ENCODE results near the gene EFNA5. TPM values are rescaled to one million over a fixed set of nuclear protein-coding genes. Genes with fewer than 3 reads are reported as not detected.

Gene EFNA5
- total and polyA plus RNA-seq, 2 of the 13 experiments (the other 11 are each of a cell fraction or from before 2014, with no cell fraction given) = not detected

- Histone ChIP-seq H3K9me3 (ENCODE audit: low read length) (no peaks in the 10 kb centered on the region), H3K4me3 (replicated peaks in 1 of 3; ENCODE audit: insufficient read depth in 1 of 3, low read depth in 2 of 3, low read length in 3 of 3) (no peak overlapping the region), H4K20me1 (ENCODE audit: insufficient read depth, low read length) (no peaks in the 10 kb centered on the region), H2AFZ (ENCODE audit: low read length) (no peak overlapping the region), H3K4me1 (ENCODE audit: insufficient read depth, low read length) (no peaks in the 10 kb centered on the region), H3K9ac (ENCODE audit: insufficient read depth, low read depth, low read length) (no peak overlapping the region), H3K27ac (ENCODE audit: extremely low read length, insufficient read depth, low read length) (no peak overlapping the region), H3K27me3 (ENCODE audit: control insufficient read depth in 1 of 2, insufficient read depth in 2 of 2, low read length in 2 of 2) (no peaks in the 10 kb centered on the region; a peak in 1 of 5 replicates), H3K36me3 (replicated peaks in 1 of 2; ENCODE audit: control insufficient read depth in 1 of 2, insufficient read depth in 2 of 2, low read length in 2 of 2) (no peaks in the 10 kb centered on the region), H3K79me2 (ENCODE audit: insufficient read depth, low read length) (no peaks in the 10 kb centered on the region), H3K4me2 (ENCODE audit: low read depth, low read length) (no peak overlapping the region)
- intact Hi-C loops (cut with micrococcal nuclease; ENCODE audit: unreplicated experiment) (no loop called here), in situ Hi-C loops (cut with HindIII; ENCODE audit: extremely low pct_ligation_motif_present, low pct_unique_long_range_greater_than_20kb) (no loop called here)
- ATAC-seq (no peak), FAIRE-seq (no peak), DNase-seq (ENCODE audit: low spot score) (no peak)
- no TSS peak for BruUV-seq (replicated peaks)
- ChIA-PET POLR2A (no interaction called here), CTCF (ENCODE audit: low intra/inter-chr PET ratio, low total read pairs) (no interaction called here)
- WGBS (ENCODE audit: low lambda C conversion rate) = 29% methylated on average over 4 of the region's 4 CpGs
- TF ChIP-seq ZNF17 (CRISPR knock-in tag; IDR thresholded peaks at IDR 0.05) = no peak
- no peak for TF ChIP-seq ZFX (CRISPR knock-in tag; IDR thresholded peaks at IDR 0.05; ENCODE audit: low read depth)
- TF ChIP-seq ZBTB7A (CRISPR knock-in tag; IDR thresholded peaks at IDR 0.05) = no peak
- no peak for TF ChIP-seq ZNF646 (CRISPR knock-in tag; IDR thresholded peaks at IDR 0.05)
- TF ChIP-seq ATF7 (IDR thresholded peaks at IDR 0.05) = no peak
- no peak for TF ChIP-seq ATF7 (CRISPR knock-in tag; IDR thresholded peaks at IDR 0.05)
- no peak for TF ChIP-seq EED (CRISPR knock-in tag; IDR thresholded peaks at IDR 0.05)
- no peak for TF ChIP-seq ZMYM2 (CRISPR knock-in tag; IDR thresholded peaks at IDR 0.05)
- no peak for TF ChIP-seq BCL3 (CRISPR knock-in tag; IDR thresholded peaks at IDR 0.05)
- no peak for TF ChIP-seq IKZF1 (IDR thresholded peaks at IDR 0.05)
- TF ChIP-seq DRAP1 (CRISPR knock-in tag; IDR thresholded peaks at IDR 0.05) = no peak
- TF ChIP-seq STAT6 (CRISPR knock-in tag; IDR thresholded peaks at IDR 0.05; ENCODE audit: borderline replicate concordance) = no peak
These were observed 105.8 kb downstream of the EFNA5 start for GRCh38 chr5:107564931-107565372.

Data from HepG2 (cell line).